Lung (tissue), 12 donors: ENCODE measurements around the gene FGD5. TPM values are rescaled to one million over a fixed set of nuclear protein-coding genes. Genes with fewer than 3 reads are reported as not detected.

Source experiments
- ATAC-seq: fragments of 200-7000 bp; cut with Tn5 transposase; one replicate; pipeline ENCODE4 v1.9.1; 2020; ENCODE audit warnings: moderate number of reproducible peaks; ENCODE audit not compliant: insufficient read depth, low FRiP score
- DNase-seq, 3 donors: peaks; one replicate each; pipeline ENCODE4 v3.0.0-alpha.2; 2013 to 2017
- H3K27ac ChIP-seq, 2 donors: one replicate each; pipeline ENCODE4 v1.5.1; 2013; ENCODE audit warnings: mild to moderate bottlenecking in 2 of 2, moderate library complexity in 2 of 2, control low read depth in 1 of 2, inconsistent platforms in 1 of 2, low read depth in 1 of 2, low read length in 1 of 2
- H3K27me3 ChIP-seq, 3 donors: one replicate each; pipeline ENCODE4 v1.5.1; 2013; ENCODE audit warnings: low read length in 2 of 3; ENCODE audit not compliant: control insufficient read depth in 3 of 3, insufficient read depth in 3 of 3
- H3K36me3 ChIP-seq, 4 donors: one replicate each; pipeline ENCODE4 v1.5.1; 2013; ENCODE audit warnings: low read length in 4 of 4, mild to moderate bottlenecking in 1 of 4, moderate library complexity in 1 of 4; ENCODE audit not compliant: control insufficient read depth in 4 of 4, insufficient read depth in 4 of 4
- H3K4me1 ChIP-seq, 5 donors: one replicate each; pipeline ENCODE4 v1.5.1; 2013; ENCODE audit warnings: low read length in 5 of 5, mild to moderate bottlenecking in 2 of 5, moderate library complexity in 1 of 5; ENCODE audit not compliant: control insufficient read depth in 5 of 5, insufficient read depth in 5 of 5
- H3K4me3 ChIP-seq: one replicate; pipeline ENCODE4 v1.5.1; 2013; ENCODE audit warnings: mild to moderate bottlenecking, control low read depth, moderate library complexity
- H3K9ac ChIP-seq, 2 donors: one replicate each; pipeline ENCODE4 v1.5.1; 2013; ENCODE audit warnings: low read length in 2 of 2, control low read depth in 1 of 2; ENCODE audit not compliant: insufficient read depth in 1 of 2
- H3K9me3 ChIP-seq, 4 donors: one replicate each; pipeline ENCODE4 v1.5.1; 2013; ENCODE audit warnings: low read length in 3 of 4, mild to moderate bottlenecking in 1 of 4, moderate library complexity in 1 of 4; ENCODE audit not compliant: control insufficient read depth in 4 of 4, insufficient read depth in 3 of 4
- CTCF ChIP-seq: IDR thresholded peaks from 2 replicates; pipeline ENCODE4 v1.5.1; 2012; ENCODE audit warnings: mild to moderate bottlenecking; ENCODE audit errors: control extremely low read depth, extremely low read depth
- WGBS, 2 donors: extraction: QIAGEN DNeasy Blood & Tissue Kit; methylation state at CpG; one replicate each; pipeline ENCODE4 v1.1.7; 2013; 5-methylcytosine and 5-hydroxymethylcytosine counted together
- polyA plus RNA-seq, 2 donors: library from polyadenylated mRNA; stranded (reverse); fragments of 200-250 nt; gene quantifications; one replicate each; pipeline ENCODE4 v1.2.1, GENCODE V29; 2013
- total RNA-seq, 2 donors: library from RNA; depleted of rRNA in 1 of 2; stranded (reverse); fragments of >200 nt in 1 of 2; gene quantifications; one replicate each; pipeline ENCODE4 v1.2.1, GENCODE V29; 2014 to 2021
- donor health status: control.
- donor health status: control.
- donor health status: Bipolar disorder and iron deficiency.
- donor health status: healthy.
- donor health status: DM: yes; HTN: yes; CAD: no.

The FGD5 gene
- total and polyA plus RNA-seq, 4 donors: 14.6 to 58.5 (median 32.2) TPM

- WGBS, 2 donors: 73 to 80% methylated on average over 6 of the region's 6 CpGs
- TF ChIP-seq CTCF: no peak
- Histone ChIP-seq H3K27me3 (no peaks in the 10 kb centered on the region), H3K27ac (no peak overlapping the region), H3K4me1 (peaks cover 0 to 4% (median 0%) of the 10 kb centered on the region in 5 donors), H3K9ac (no peak overlapping the region), H3K4me3 (no peak overlapping the region), H3K36me3 (peaks cover 0 to 8% (median 4%) of the 10 kb centered on the region in 4 donors), H3K9me3 (no peaks in the 10 kb centered on the region)
- ATAC-seq (no peak), DNase-seq (no peak)
Observed at GRCh38 chr3:14914779-14915117, 96.0 kb downstream of the FGD5 start.

GRCh38 chr3:14915636-14916222, 97.0 kb downstream of the FGD5 start:
- no peaks in the 10 kb centered on the region for H3K9me3 ChIP-seq
- H3K27ac ChIP-seq: no peak overlapping the region
- H3K36me3 ChIP-seq: peaks cover 0 to 8% (median 4%) of the 10 kb centered on the region in 4 donors
- H3K4me3 ChIP-seq: no peak overlapping the region
- H3K27me3 ChIP-seq: no peaks in the 10 kb centered on the region
- H3K9ac ChIP-seq: no peak overlapping the region
- peaks cover 0 to 4% (median 0%) of the 10 kb centered on the region in 5 donors for H3K4me1 ChIP-seq
- ATAC-seq (no peak), DNase-seq (peak in 1 of 3 donors; percentile 18)
- no peak for TF ChIP-seq CTCF
- 82 to 87% methylated on average over 3 of the region's 3 CpGs for WGBS, 2 donors

- H3K36me3 ChIP-seq: peaks cover 0 to 13% (median 2%) of the 10 kb centered on the region in 4 donors
- H3K27me3 ChIP-seq: no peaks in the 10 kb centered on the region
- ATAC-seq (no peak), DNase-seq (no peak)
- H3K27ac ChIP-seq: no peak overlapping the region
- H3K4me1 ChIP-seq: peaks cover 0 to 4% (median 0%) of the 10 kb centered on the region in 5 donors
- no peak for TF ChIP-seq CTCF
- H3K9me3 ChIP-seq: no peaks in the 10 kb centered on the region
- H3K9ac ChIP-seq: no peak overlapping the region
- 91% methylated on average over 13 of the region's 13 CpGs for WGBS, 2 donors
- no peak overlapping the region for H3K4me3 ChIP-seq
Observed at GRCh38 chr3:14918356-14918860, 99.6 kb downstream of the FGD5 start.

- Histone ChIP-seq H3K27me3 (no peaks in the 10 kb centered on the region), H3K4me1 (peaks cover 0 to 2% (median 0%) of the 10 kb centered on the region in 5 donors), H3K9me3 (no peaks in the 10 kb centered on the region), H3K9ac (no peak overlapping the region), H3K4me3 (no peak overlapping the region), H3K36me3 (peaks cover 0 to 16% (median 9%) of the 10 kb centered on the region in 4 donors), H3K27ac (no peak overlapping the region)
- no peak for TF ChIP-seq CTCF
- 93% methylated on average over 5 of the region's 5 CpGs for WGBS, 2 donors
- ATAC-seq (no peak), DNase-seq (no peak)
Observed at GRCh38 chr3:14920536-14920935, 101.8 kb downstream of the FGD5 start.
